Gastrocnemius medialis (tissue), 4 donors: Measurements from ENCODE around the gene CTIF. TPM values are rescaled to one million over a fixed set of nuclear protein-coding genes. Genes with fewer than 3 reads are reported as not detected.

Source experiments
- ATAC-seq, 2 donors: fragments of 150-250 bp; one replicate each; pipeline ENCODE4 v1.9.1; 2016
- DNase-seq, 2 donors: peaks; one replicate each; pipeline ENCODE4 v3.0.0-alpha.2; 2019
- H3K27ac ChIP-seq, 4 donors: fragments of 200-600 bp; sonication (generic); 1 replicate in 1 of 4; 2 replicates in 3 of 4; pipeline ENCODE4 v1.5.1; 2016 to 2018; ENCODE audit warnings: mild to moderate bottlenecking in 2 of 4, moderate library complexity in 1 of 4
- H3K27me3 ChIP-seq, 3 donors: fragments of 200-600 bp; sonication (generic) in 2 of 3; 1 replicate in 1 of 3; 2 replicates in 2 of 3; pipeline versions ENCODE4 v1.5.1 to v1.6.0; 2016 to 2019; ENCODE audit warnings: mild to moderate bottlenecking in 1 of 3, moderate library complexity in 1 of 3
- H3K36me3 ChIP-seq, 2 donors: fragments of 200-600 bp; sonication (generic) in 1 of 2; one replicate each; pipeline ENCODE4 v1.5.1; 2017 to 2018
- H3K4me1 ChIP-seq, 2 donors: fragments of 200-600 bp; sonication (generic) in 1 of 2; one replicate each; pipeline ENCODE4 v1.5.1; 2016 to 2017; ENCODE audit warnings: mild to moderate bottlenecking in 2 of 2
- H3K4me3 ChIP-seq, 4 donors: fragments of 200-600 bp; sonication (generic) in 3 of 4; 1 replicate in 1 of 4; 2 replicates in 3 of 4; pipeline ENCODE4 v1.5.1; 2016 to 2019; ENCODE audit warnings: mild to moderate bottlenecking in 2 of 4
- H3K9me3 ChIP-seq, 3 donors: fragments of 200-600 bp; sonication (generic) in 2 of 3; 1 replicate in 1 of 3; 2 replicates in 2 of 3; pipeline ENCODE4 v1.5.1; 2016 to 2019
- POLR2A ChIP-seq, 2 donors: fragments of 450-650 bp; IDR thresholded peaks; one replicate each; pipeline ENCODE4 v1.6.1; 2017; ENCODE audit warnings: antibody characterized with exemption in 2 of 2, mild to moderate bottlenecking in 2 of 2, moderate library complexity in 2 of 2
- in situ Hi-C, 4 donors: fragments of 200-750 bp; cut with MboI; loops; one replicate each; pipeline versions ENCODE4 v1.15.0 to v1.8.0; 2017; ENCODE audit warnings: low sequenced_read_pairs in 4 of 4
- intact Hi-C: fragments of 100-400 bp; cut with DNase I; formaldehyde crosslinking; loops from one replicate; pipeline ENCODE4 v1.15.1; 2023; ENCODE audit warnings: low total_unique reads
- total RNA-seq, 4 donors: library from RNA; depleted of rRNA; stranded (reverse); fragments of >200 nt; gene quantifications; one replicate each; pipeline versions ENCODE4 v1.1.0 to v1.2.3, GENCODE V29; 2016
- TF ChIP-seq, protein P1 (sequence below), 5 experiments: fragments of 450-650 bp in 3 of 5; fragments of 200-600 bp in 2 of 5; sonication (generic) in 2 of 5; IDR thresholded peaks in 4 of 5; conservative IDR thresholded peaks in 1 of 5; 1 replicate in 4 of 5; 2 replicates in 1 of 5; pipeline ENCODE4 v1.5.1; 2016 to 2019; ENCODE audit warnings: antibody characterized with exemption in 5 of 5, mild to moderate bottlenecking in 3 of 5, moderate library complexity in 3 of 5

CTIF gene
- total RNA-seq, 4 donors from 2014 or later, result 20.2 to 35.4 (median 23.1) TPM

DNA sequence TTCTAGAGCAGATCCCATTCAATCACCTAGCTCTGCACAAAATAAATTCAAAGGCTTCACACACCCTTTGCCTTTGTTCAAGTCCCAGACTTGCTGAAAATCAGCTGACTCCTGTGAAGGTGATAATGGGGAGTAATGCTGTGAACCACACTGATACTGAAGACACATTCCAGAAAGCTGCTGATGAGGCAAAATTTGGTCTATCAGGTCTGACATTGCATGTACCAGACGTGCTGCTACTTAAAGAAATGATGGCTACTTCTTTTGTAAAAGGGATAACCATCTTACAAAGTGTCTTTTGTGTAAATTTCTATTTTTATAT is 7.8 kb upstream of the CTIF start:
- H3K27ac ChIP-seq, result no peak overlapping the region
- no peaks in the 10 kb centered on the region for H3K27me3 ChIP-seq
- no peak overlapping the region for H3K4me3 ChIP-seq
- no peak for DNase-seq
- ATAC-seq, result no peak
- intact Hi-C loops, result no loop called here
- no peaks in the 10 kb centered on the region for H3K9me3 ChIP-seq
- H3K4me1 ChIP-seq, result no peaks in the 10 kb centered on the region
- in situ Hi-C loops, result loop anchor here in 1 of 4 donors (25.0 kb wide), 1 partner anchor 406 kb away; no protein-coding TSS in a partner anchor
- H3K36me3 ChIP-seq, result no peaks in the 10 kb centered on the region
- TF ChIP-seq, protein P1, sequence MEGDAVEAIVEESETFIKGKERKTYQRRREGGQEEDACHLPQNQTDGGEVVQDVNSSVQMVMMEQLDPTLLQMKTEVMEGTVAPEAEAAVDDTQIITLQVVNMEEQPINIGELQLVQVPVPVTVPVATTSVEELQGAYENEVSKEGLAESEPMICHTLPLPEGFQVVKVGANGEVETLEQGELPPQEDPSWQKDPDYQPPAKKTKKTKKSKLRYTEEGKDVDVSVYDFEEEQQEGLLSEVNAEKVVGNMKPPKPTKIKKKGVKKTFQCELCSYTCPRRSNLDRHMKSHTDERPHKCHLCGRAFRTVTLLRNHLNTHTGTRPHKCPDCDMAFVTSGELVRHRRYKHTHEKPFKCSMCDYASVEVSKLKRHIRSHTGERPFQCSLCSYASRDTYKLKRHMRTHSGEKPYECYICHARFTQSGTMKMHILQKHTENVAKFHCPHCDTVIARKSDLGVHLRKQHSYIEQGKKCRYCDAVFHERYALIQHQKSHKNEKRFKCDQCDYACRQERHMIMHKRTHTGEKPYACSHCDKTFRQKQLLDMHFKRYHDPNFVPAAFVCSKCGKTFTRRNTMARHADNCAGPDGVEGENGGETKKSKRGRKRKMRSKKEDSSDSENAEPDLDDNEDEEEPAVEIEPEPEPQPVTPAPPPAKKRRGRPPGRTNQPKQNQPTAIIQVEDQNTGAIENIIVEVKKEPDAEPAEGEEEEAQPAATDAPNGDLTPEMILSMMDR (IDR thresholded peaks at IDR 0.05 in 4 of 5, conservative IDR thresholded peaks at IDR 0.05 in 1 of 5), result no peak
- no peak for TF ChIP-seq POLR2A (IDR thresholded peaks at IDR 0.05)

DNA sequence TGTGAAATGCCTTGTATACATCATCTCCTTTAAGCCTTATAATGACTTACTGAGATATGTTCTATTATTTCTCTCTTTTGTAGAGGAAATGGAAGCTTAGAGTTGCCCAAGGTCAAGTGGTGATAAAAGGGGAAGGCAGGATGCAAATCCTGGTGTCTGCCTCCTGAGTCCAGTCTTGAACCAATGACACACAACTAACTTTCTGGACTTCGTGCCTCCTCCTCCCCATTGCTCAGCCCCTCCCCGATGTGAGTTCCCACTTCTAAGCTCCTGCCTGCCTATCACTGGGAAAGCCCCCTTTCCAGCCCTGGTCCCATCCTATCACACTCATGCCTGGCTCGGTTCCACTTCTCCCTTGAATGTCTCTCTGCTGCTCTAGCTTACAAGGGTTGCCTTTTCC is 6.9 kb upstream of the CTIF start:
- Histone ChIP-seq H3K27me3 (no peaks in the 10 kb centered on the region), H3K4me3 (no peak overlapping the region), H3K36me3 (no peaks in the 10 kb centered on the region), H3K9me3 (no peaks in the 10 kb centered on the region), H3K4me1 (no peaks in the 10 kb centered on the region), H3K27ac (no peak overlapping the region)
- in situ Hi-C loops, result loop anchor here in 1 of 4 donors (25.0 kb wide), 1 partner anchor 405 kb away; no protein-coding TSS in a partner anchor
- DNase-seq (no peak), ATAC-seq (no peak)
- intact Hi-C loops, result no loop called here
- TF ChIP-seq, protein P1 (IDR thresholded peaks at IDR 0.05 in 4 of 5, conservative IDR thresholded peaks at IDR 0.05 in 1 of 5), result no peak
- TF ChIP-seq POLR2A (IDR thresholded peaks at IDR 0.05), result no peak

DNA sequence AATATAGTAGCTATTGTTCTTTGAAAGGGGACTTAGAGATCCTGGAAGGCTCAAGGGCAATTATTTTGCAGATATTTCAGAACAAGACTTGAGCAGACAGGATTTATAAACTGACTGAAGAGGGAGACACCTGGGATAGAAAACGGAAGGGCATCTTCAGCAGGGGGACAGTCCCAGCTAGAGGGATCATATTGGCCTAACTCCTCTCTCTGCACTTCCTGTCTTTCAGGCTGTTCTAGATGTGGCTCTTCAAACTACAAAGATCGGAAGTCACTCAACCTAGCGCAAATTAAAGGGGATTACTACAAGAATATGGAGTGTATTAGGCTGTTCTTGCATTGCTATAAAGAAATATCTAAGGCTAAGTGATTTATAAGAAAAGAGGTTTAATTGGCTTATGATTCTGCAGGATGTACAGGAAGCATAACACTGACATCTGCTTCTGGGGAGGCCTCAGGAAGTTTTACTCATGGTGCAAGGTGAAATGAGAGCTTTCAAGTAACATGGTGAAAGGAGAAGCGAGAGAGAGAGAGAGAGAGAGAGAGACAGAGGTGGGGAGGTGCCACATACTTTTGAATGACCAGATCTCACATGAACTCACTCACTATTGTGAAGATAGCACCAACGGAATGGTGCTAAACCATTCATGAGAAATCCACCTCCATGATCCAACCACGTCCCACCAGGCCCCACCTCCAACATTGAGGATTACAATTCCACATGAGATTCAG is 5.3 kb upstream of the CTIF start:
- TF ChIP-seq, protein P1 (IDR thresholded peaks at IDR 0.05 in 4 of 5, conservative IDR thresholded peaks at IDR 0.05 in 1 of 5), result no peak
- TF ChIP-seq POLR2A (IDR thresholded peaks at IDR 0.05), result no peak
- no peak for DNase-seq
- no peak overlapping the region for H3K4me3 ChIP-seq
- intact Hi-C loops (no loop called here), in situ Hi-C loops (loop anchor here in 1 of 4 donors (25.0 kb wide), 1 partner anchor 404 kb away; no protein-coding TSS in a partner anchor)
- H3K27me3 ChIP-seq, result no peaks in the 10 kb centered on the region
- no peak overlapping the region for H3K27ac ChIP-seq
- H3K9me3 ChIP-seq, result no peaks in the 10 kb centered on the region
- no peaks in the 10 kb centered on the region for H3K36me3 ChIP-seq
- no peak for ATAC-seq
- peaks cover 0 to 4% of the 10 kb centered on the region in 2 donors for H3K4me1 ChIP-seq

DNA sequence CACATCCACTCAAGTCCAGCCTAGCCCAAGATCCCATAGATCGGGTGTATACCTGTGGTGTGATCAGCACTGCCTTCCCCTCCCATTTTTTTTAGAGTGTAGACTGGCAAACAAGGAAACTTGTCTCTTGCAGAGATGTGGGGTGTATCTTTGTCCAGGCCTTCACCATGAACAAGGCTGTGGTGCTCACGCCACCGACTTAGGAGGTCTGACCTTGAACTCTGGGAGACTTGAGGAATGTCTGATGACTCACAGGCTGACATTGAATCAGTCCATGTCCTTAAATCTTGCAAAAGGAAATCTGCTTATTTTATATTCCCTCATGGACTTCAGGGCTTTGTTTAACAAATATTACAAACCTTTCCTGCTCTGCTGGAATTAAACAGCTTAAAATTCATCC is 4.5 kb upstream of the CTIF start:
- DNase-seq, result no peak
- intact Hi-C loops, result no loop called here

More for the DNA sequence above, 4.5 kb upstream of the CTIF start:
- Histone ChIP-seq H3K27me3 (no peaks in the 10 kb centered on the region), H3K4me1 (peaks cover 0 to 6% of the 10 kb centered on the region in 2 donors), H3K4me3 (no peak overlapping the region), H3K27ac (no peak overlapping the region), H3K9me3 (no peaks in the 10 kb centered on the region), H3K36me3 (no peaks in the 10 kb centered on the region)
- in situ Hi-C loops, result loop anchor here in 1 of 4 donors (25.0 kb wide), 1 partner anchor 403 kb away; no protein-coding TSS in a partner anchor
- no peak for TF ChIP-seq POLR2A (IDR thresholded peaks at IDR 0.05)
- TF ChIP-seq, protein P1 (IDR thresholded peaks at IDR 0.05 in 4 of 5, conservative IDR thresholded peaks at IDR 0.05 in 1 of 5), result no peak
- no peak for ATAC-seq
